Mononuclear cell (primary cell): Measurements from ENCODE around the gene FAIM. TPM values are rescaled to one million over a fixed set of nuclear protein-coding genes. Genes with fewer than 3 reads are reported as not detected.

Source experiments
- H3K27me3 ChIP-seq: 2 replicates; pipeline ENCODE4 v1.6.0; 2011; ENCODE audit warnings: low read length, control low read depth; ENCODE audit not compliant: insufficient read depth
- H3K4me1 ChIP-seq: 2 replicates; pipeline ENCODE4 v1.5.1; 2011; ENCODE audit warnings: mild to moderate bottlenecking, low read length, control low read depth; ENCODE audit not compliant: insufficient read depth
- H3K4me3 ChIP-seq: 2 replicates; pipeline ENCODE4 v1.5.1; 2011; ENCODE audit warnings: mild to moderate bottlenecking, low read length, moderate library complexity
- H3K9me3 ChIP-seq: 2 replicates; pipeline ENCODE4 v1.5.1; 2011; ENCODE audit warnings: low read depth, mild to moderate bottlenecking, control low read depth, low read length
- total RNA-seq: library from RNA; depleted of rRNA; stranded (reverse); fragments of >200 nt; gene quantifications from one replicate; pipeline ENCODE4 v1.2.3, GENCODE V29; 2012

Gene FAIM
- total RNA-seq, 1 donor = 2.5 TPM

GRCh38 chr3:138681463-138682220 lies 73.1 kb downstream of the FAIM start:
- no peaks in the 10 kb centered on the region for H3K4me1 ChIP-seq

DNA sequence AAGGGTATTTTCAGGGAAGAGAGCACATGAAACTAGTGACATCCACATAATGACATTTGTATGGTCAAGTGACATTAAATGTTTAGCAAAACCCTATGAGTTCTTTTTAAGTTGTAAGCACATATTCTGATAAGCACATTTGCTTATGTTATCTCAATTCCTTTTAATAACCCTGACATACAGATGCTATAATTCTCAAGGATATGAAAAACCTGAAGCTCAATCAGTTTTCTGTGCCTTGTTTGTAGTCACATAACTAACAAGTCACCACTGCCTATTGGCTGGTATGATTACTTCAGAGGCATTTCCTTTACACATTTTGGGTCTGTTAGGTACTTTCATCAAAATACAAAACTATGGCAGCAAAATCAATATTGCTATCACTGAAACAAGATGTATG lies 74.1 kb downstream of the FAIM start:
- Histone ChIP-seq H3K4me1 (peaks cover 5% of the 10 kb centered on the region), H3K4me3 (no peak overlapping the region), H3K27me3 (no peaks in the 10 kb centered on the region), H3K9me3 (no peaks in the 10 kb centered on the region)

More at GRCh38 chr3:138681463-138682220, 73.1 kb downstream of the FAIM start:
- H3K27me3 ChIP-seq = no peaks in the 10 kb centered on the region
- H3K9me3 ChIP-seq = peaks cover under 1% of the 10 kb centered on the region
- H3K4me3 ChIP-seq = no peak overlapping the region

Other genes with a start within 250 kb of the FAIM start
- 0.21 TPM for gene ESYT3, start 174.2 kb upstream of the FAIM start, total RNA-seq
- 40.7 TPM for gene CEP70, start 14.5 kb upstream of the FAIM start, total RNA-seq
- gene PIK3CB, start 226.2 kb downstream of the FAIM start, total RNA-seq = 21.2 TPM